ENCODE measurements around the gene RNF148. TPM values are rescaled to one million over a fixed set of nuclear protein-coding genes. Genes with fewer than 3 reads are reported as not detected.

Gene RNF148
- total RNA-seq, 6 donors from 2014 or later: 1.2 to 12.6 (median 7.6) TPM

GRCh38 chr7:122674502-122674901 is 28.2 kb downstream of the RNF148 start:
- WGBS, 2 donors: 30 to 35% methylated on average over 4 of the region's 4 CpGs
- peak in 1 of 2 donors; percentile 58 for ATAC-seq (ENCODE audit: low FRiP score in 2 of 2)
- H3K27me3 ChIP-seq: no peaks in the 10 kb centered on the region
- H3K27ac ChIP-seq: peak overlapping the region in 2 of 4 donors; percentile 39 to 40
- TF ChIP-seq CTCF (IDR thresholded peaks at IDR 0.05): no peak
- TF ChIP-seq POLR2A (IDR thresholded peaks at IDR 0.05): no peak
- no peak for TF ChIP-seq POLR2AphosphoS5 (IDR thresholded peaks at IDR 0.05)
- no peak for TF ChIP-seq EP300 (IDR thresholded peaks at IDR 0.05)
- DNase-seq: no peak
- peaks cover 0 to 18% (median 7%) of the 10 kb centered on the region in 4 donors for H3K4me1 ChIP-seq
- H3K4me3 ChIP-seq: peak overlapping the region in 1 of 4 donors; percentile 13
- H3K9me3 ChIP-seq: peaks cover 0 to 5% (median 0%) of the 10 kb centered on the region in 4 donors
- no peaks in the 10 kb centered on the region for H3K36me3 ChIP-seq

- Histone ChIP-seq H3K27ac (peak overlapping the region in 2 of 4 donors; percentile 39 to 40), H3K27me3 (no peaks in the 10 kb centered on the region), H3K9me3 (peaks cover 0 to 5% (median 0%) of the 10 kb centered on the region in 4 donors), H3K36me3 (no peaks in the 10 kb centered on the region), H3K4me3 (no peak overlapping the region), H3K4me1 (peaks cover 0 to 18% (median 7%) of the 10 kb centered on the region in 4 donors)
- no peak for TF ChIP-seq CTCF (IDR thresholded peaks at IDR 0.05)
- no peak for TF ChIP-seq POLR2AphosphoS5 (IDR thresholded peaks at IDR 0.05)
- TF ChIP-seq EP300 (IDR thresholded peaks at IDR 0.05): no peak
- no peak for TF ChIP-seq POLR2A (IDR thresholded peaks at IDR 0.05)
- ATAC-seq (ENCODE audit: low FRiP score in 2 of 2) (no peak), DNase-seq (peak in 1 of 2 donors; percentile 77)
- WGBS, 2 donors: 95 to 96% methylated on average over 15 to 20 of the region's 21 CpGs
These were observed 28.8 kb downstream of the RNF148 start for GRCh38 chr7:122673951-122674350.

GRCh38 chr7:122672536-122672935 is 30.2 kb downstream of the RNF148 start:
- H3K36me3 ChIP-seq: no peaks in the 10 kb centered on the region
- no peak for DNase-seq
- H3K9me3 ChIP-seq: peaks cover 0 to 5% (median 0%) of the 10 kb centered on the region in 4 donors
- WGBS, 2 donors: 94 to 95% methylated on average over 8 of the region's 8 CpGs
- peaks cover 0 to 18% (median 7%) of the 10 kb centered on the region in 4 donors for H3K4me1 ChIP-seq
- H3K27me3 ChIP-seq: no peaks in the 10 kb centered on the region
- TF ChIP-seq POLR2A (IDR thresholded peaks at IDR 0.05): no peak
- TF ChIP-seq EP300 (IDR thresholded peaks at IDR 0.05): no peak
- no peak overlapping the region for H3K4me3 ChIP-seq
- no peak for ATAC-seq (ENCODE audit: low FRiP score in 2 of 2)
- no peak overlapping the region for H3K27ac ChIP-seq

- WGBS, 2 donors: 85 to 86% methylated on average over 2 of the region's 2 CpGs
- no peak overlapping the region for H3K27ac ChIP-seq
- H3K27me3 ChIP-seq: no peaks in the 10 kb centered on the region
- no peaks in the 10 kb centered on the region for H3K36me3 ChIP-seq
- ATAC-seq (ENCODE audit: low FRiP score in 2 of 2) (no peak), DNase-seq (no peak)
- no peaks in the 10 kb centered on the region for H3K9me3 ChIP-seq
- TF ChIP-seq POLR2AphosphoS5 (IDR thresholded peaks at IDR 0.05) (no peak), CTCF (IDR thresholded peaks at IDR 0.05) (no peak), EP300 (IDR thresholded peaks at IDR 0.05) (no peak), POLR2A (IDR thresholded peaks at IDR 0.05) (no peak)
- H3K4me1 ChIP-seq: no peaks in the 10 kb centered on the region
- no peak overlapping the region for H3K4me3 ChIP-seq
These were observed 39.0 kb downstream of the RNF148 start for GRCh38 chr7:122663733-122664132.

- DNase-seq (no peak), ATAC-seq (ENCODE audit: low FRiP score in 2 of 2) (no peak)
- no peak overlapping the region for H3K4me3 ChIP-seq
- H3K27me3 ChIP-seq: no peaks in the 10 kb centered on the region
- no peaks in the 10 kb centered on the region for H3K36me3 ChIP-seq
- H3K9me3 ChIP-seq: no peaks in the 10 kb centered on the region
- H3K4me1 ChIP-seq: no peaks in the 10 kb centered on the region
- whole genome bisulfite sequencing, 2 donors: 75 to 77% methylated on average over 2 of the region's 2 CpGs
- TF ChIP-seq CTCF (IDR thresholded peaks at IDR 0.05): no peak
- TF ChIP-seq EP300 (IDR thresholded peaks at IDR 0.05): no peak
- TF ChIP-seq POLR2A (IDR thresholded peaks at IDR 0.05): no peak
- no peak for TF ChIP-seq POLR2AphosphoS5 (IDR thresholded peaks at IDR 0.05)
- H3K27ac ChIP-seq: no peak overlapping the region
These were observed 43.9 kb downstream of the RNF148 start for GRCh38 chr7:122658856-122659255.

Data from upper lobe of left lung (tissue), 6 donors.